ENCODE data around the gene GRK6. TPM values are rescaled to one million over a fixed set of nuclear protein-coding genes. Genes with fewer than 3 reads are reported as not detected.

The GRK6 gene
- total and polyA plus RNA-seq, 2 experiments from 2014 or later: 13.0 to 56.8 TPM

DNA sequence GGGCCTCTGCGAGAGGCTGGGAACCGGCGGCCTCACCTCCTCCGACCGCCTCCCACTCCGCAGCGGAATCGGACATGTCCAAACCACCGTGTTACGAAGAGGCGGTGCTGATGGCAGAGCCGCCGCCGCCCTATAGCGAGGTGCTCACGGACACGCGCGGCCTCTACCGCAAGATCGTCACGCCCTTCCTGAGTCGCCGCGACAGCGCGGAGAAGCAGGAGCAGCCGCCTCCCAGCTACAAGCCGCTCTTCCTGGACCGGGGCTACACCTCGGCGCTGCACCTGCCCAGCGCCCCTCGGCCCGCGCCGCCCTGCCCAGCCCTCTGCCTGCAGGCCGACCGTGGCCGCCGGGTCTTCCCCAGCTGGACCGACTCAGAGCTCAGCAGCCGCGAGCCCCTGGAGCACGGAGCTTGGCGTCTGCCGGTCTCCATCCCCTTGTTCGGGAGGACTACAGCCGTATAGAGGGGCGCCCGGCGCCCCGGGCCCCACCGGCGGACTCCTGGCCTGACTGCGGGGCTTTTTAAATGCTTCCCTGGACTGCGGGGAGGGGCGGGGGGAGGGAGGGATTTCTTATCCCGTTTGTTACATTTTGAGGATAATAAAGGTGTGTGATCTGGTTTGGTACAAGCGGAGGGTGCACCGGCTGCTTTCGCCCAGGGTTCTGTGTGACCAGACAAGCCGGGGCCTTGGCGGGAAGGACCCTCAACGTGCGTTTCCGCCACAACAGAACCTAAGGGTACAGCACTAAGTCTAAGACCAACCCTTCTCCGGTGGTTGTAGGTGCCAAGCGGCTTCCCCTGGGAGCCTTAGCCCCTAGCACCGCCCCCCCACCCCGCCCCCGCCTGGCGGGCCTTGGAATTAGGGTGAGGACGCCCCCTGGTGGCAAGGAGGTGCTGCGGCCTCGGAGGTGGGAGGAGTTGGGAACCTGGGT is 29.4 kb downstream of the GRK6 start (continued):
- TF ChIP-seq, protein P1, sequence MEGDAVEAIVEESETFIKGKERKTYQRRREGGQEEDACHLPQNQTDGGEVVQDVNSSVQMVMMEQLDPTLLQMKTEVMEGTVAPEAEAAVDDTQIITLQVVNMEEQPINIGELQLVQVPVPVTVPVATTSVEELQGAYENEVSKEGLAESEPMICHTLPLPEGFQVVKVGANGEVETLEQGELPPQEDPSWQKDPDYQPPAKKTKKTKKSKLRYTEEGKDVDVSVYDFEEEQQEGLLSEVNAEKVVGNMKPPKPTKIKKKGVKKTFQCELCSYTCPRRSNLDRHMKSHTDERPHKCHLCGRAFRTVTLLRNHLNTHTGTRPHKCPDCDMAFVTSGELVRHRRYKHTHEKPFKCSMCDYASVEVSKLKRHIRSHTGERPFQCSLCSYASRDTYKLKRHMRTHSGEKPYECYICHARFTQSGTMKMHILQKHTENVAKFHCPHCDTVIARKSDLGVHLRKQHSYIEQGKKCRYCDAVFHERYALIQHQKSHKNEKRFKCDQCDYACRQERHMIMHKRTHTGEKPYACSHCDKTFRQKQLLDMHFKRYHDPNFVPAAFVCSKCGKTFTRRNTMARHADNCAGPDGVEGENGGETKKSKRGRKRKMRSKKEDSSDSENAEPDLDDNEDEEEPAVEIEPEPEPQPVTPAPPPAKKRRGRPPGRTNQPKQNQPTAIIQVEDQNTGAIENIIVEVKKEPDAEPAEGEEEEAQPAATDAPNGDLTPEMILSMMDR (conservative IDR thresholded peaks at IDR 0.05; ENCODE audit: low read depth in 2 of 2): peak; percentile 73 to 94
- TF ChIP-seq REST (IDR thresholded peaks at IDR 0.05; ENCODE audit: unreplicated experiment) (no peak), ZNF331 (CRISPR knock-in tag; IDR thresholded peaks at IDR 0.05; ENCODE audit: low read depth) (no peak), EZH2 (IDR thresholded peaks at IDR 0.05; ENCODE audit: low read depth, unreplicated experiment) (no peak), CREB1 (CRISPR knock-in tag; IDR thresholded peaks at IDR 0.05; ENCODE audit: low read depth) (no peak), ZNF114 (CRISPR knock-in tag; IDR thresholded peaks at IDR 0.05) (no peak)

GRCh38 chr5:177456591-177456964 is 30.1 kb downstream of the GRK6 start:
- H3K4me3 Mint-ChIP-seq: peak overlapping the region; percentile 78; the same call in 2 of the 3 replicates
- Histone ChIP-seq H3K4me1 (ENCODE audit: insufficient read depth) (peaks cover 19% of the 10 kb centered on the region), H2AFZ (no peak overlapping the region), H4K20me1 (replicated peaks; ENCODE audit: insufficient read depth) (peaks cover 21% of the 10 kb centered on the region), H3K4me2 (peak overlapping the region; percentile 60), H3F3A (replicated peaks; ENCODE audit: low read depth) (peaks cover 52% of the 10 kb centered on the region), H3K27ac (ENCODE audit: low read depth) (peak overlapping the region; percentile 87), H3K79me2 (replicated peaks; ENCODE audit: insufficient read depth) (no peaks in the 10 kb centered on the region; the same call in 1 of the 2 replicates), H3K4me3 (0 out of 2 replicates have a peak overlapping the region, but pooled peaks have one; percentile 21), H3K9me2 (ENCODE audit: insufficient read depth) (no peaks in the 10 kb centered on the region), H3K27me3 (ENCODE audit: insufficient read depth) (peaks cover 19% of the 10 kb centered on the region), H3K36me3 (ENCODE audit: insufficient read depth) (peaks cover 20% of the 10 kb centered on the region)
- H3K36me3 Mint-ChIP-seq (ENCODE audit: low read depth): peaks cover 43% of the 10 kb centered on the region
- peaks cover 24% of the 10 kb centered on the region for H3K4me1 Mint-ChIP-seq
- 0 out of 2 replicates have a peak overlapping the region, but pooled peaks have one; percentile 62 for H3K27ac Mint-ChIP-seq
- peaks cover 48% of the 10 kb centered on the region for H3K27me3 Mint-ChIP-seq (ENCODE audit: insufficient read depth, low read depth, poor library complexity)
- DNase-seq (ENCODE audit: low spot score) (no peak), ATAC-seq (no peak)
- peaks cover 3% of the 10 kb centered on the region; the same call in 2 of the 3 replicates for H3K9me3 Mint-ChIP-seq
- TF ChIP-seq NANOG (IDR thresholded peaks at IDR 0.05; ENCODE audit: borderline replicate concordance): no peak
- TF ChIP-seq REST (IDR thresholded peaks at IDR 0.05; ENCODE audit: unreplicated experiment): no peak
- TF ChIP-seq EZH2 (IDR thresholded peaks at IDR 0.05; ENCODE audit: low read depth, unreplicated experiment): no peak
- TF ChIP-seq EZH2phosphoT487 (IDR thresholded peaks at IDR 0.05; ENCODE audit: unreplicated experiment): no peak
- no peak for TF ChIP-seq ZNF331 (CRISPR knock-in tag; IDR thresholded peaks at IDR 0.05; ENCODE audit: low read depth)
- TF ChIP-seq POLR2AphosphoS5 (IDR thresholded peaks at IDR 0.05; ENCODE audit: low read depth): no peak
- TF ChIP-seq, protein P1 (conservative IDR thresholded peaks at IDR 0.05; ENCODE audit: low read depth in 2 of 2): no peak
- TF ChIP-seq ZNF114 (CRISPR knock-in tag; IDR thresholded peaks at IDR 0.05): no peak

All from GM23338 (cell line).